HepG2 (cell line): ENCODE results near the gene TEDC2. TPM values are rescaled to one million over a fixed set of nuclear protein-coding genes. Genes with fewer than 3 reads are reported as not detected.

Experiments
- ARHGAP35 ChIP-seq: sonication (generic); formaldehyde crosslinking; IDR thresholded peaks from 2 replicates; pipeline ENCODE4 v1.9.0; 2022; ENCODE audit warnings: mild to moderate bottlenecking, inconsistent platforms, moderate library complexity, missing genetic modification reagents, borderline replicate concordance
- CTCF ChIP-seq: sonication (generic); formaldehyde crosslinking; IDR thresholded peaks from 2 replicates; pipeline ENCODE4 v1.5.0; 2020; ENCODE audit warnings: mild to moderate bottlenecking, missing genetic modification reagents, moderate library complexity
- HES4 ChIP-seq: sonication (generic); formaldehyde crosslinking; IDR thresholded peaks from 2 replicates; pipeline ENCODE4 v1.9.0; 2021; ENCODE audit warnings: mild to moderate bottlenecking, missing genetic modification reagents, borderline replicate concordance
- HNF4A ChIP-seq: sonication (generic); formaldehyde crosslinking; IDR thresholded peaks from 2 replicates; pipeline ENCODE4 v1.4.0; 2020; ENCODE audit warnings: missing genetic modification reagents
- KDM5B ChIP-seq: sonication (generic); formaldehyde crosslinking; IDR thresholded peaks from 2 replicates; pipeline ENCODE4 v1.4.0; 2020; ENCODE audit warnings: missing genetic modification reagents, mild to moderate bottlenecking, borderline replicate concordance
- MAFF ChIP-seq: IDR thresholded peaks from 2 replicates; pipeline ENCODE4 v1.6.1; 2011; ENCODE audit warnings: low read depth, low read length, improper control_type of control experiment
- PAXIP1 ChIP-seq: sonication (generic); formaldehyde crosslinking; conservative IDR thresholded peaks from 2 replicates; pipeline ENCODE4 v1.4.0; 2020; ENCODE audit warnings: mild to moderate bottlenecking, missing genetic modification reagents, moderate library complexity
- SALL1 ChIP-seq: sonication (generic); formaldehyde crosslinking; IDR thresholded peaks from 2 replicates; pipeline ENCODE4 v1.8.0; 2022; ENCODE audit warnings: mild to moderate bottlenecking, missing genetic modification reagents
- SKIL ChIP-seq: sonication (generic); formaldehyde crosslinking; IDR thresholded peaks from 2 replicates; pipeline ENCODE4 v1.8.0; 2022; ENCODE audit warnings: missing genetic modification reagents, mild to moderate bottlenecking, moderate library complexity, borderline replicate concordance
- SMAD3 ChIP-seq: sonication (generic); formaldehyde crosslinking; IDR thresholded peaks from 2 replicates; pipeline ENCODE4 v1.4.0; 2020; ENCODE audit warnings: missing genetic modification reagents
- SNRNP70 ChIP-seq: fragments of 200-400 bp; formaldehyde crosslinking; IDR thresholded peaks from 2 replicates; pipeline ENCODE4 v1.6.1; 2017; ENCODE audit warnings: mild to moderate bottlenecking, low read depth, low read length, moderate library complexity
- ZFP41 ChIP-seq: sonication (generic); formaldehyde crosslinking; IDR thresholded peaks from 2 replicates; pipeline ENCODE4 v1.4.0; 2020; ENCODE audit warnings: mild to moderate bottlenecking, missing genetic modification reagents, borderline replicate concordance
- ZNF296 ChIP-seq: sonication (generic); formaldehyde crosslinking; conservative IDR thresholded peaks from 2 replicates; pipeline ENCODE4 v1.5.0; 2020; ENCODE audit warnings: mild to moderate bottlenecking, missing genetic modification reagents
- ZNF362 ChIP-seq: sonication (generic); formaldehyde crosslinking; IDR thresholded peaks from 2 replicates; pipeline ENCODE4 v1.4.0; 2020; ENCODE audit warnings: missing genetic modification reagents, mild to moderate bottlenecking, borderline replicate concordance
- ZNF496 ChIP-seq: sonication (generic); formaldehyde crosslinking; IDR thresholded peaks from 2 replicates; pipeline ENCODE4 v1.8.1; 2023; ENCODE audit warnings: mild to moderate bottlenecking, moderate library complexity, missing genetic modification reagents; ENCODE audit not compliant: insufficient replicate concordance
- ZNF564 ChIP-seq: sonication (generic); formaldehyde crosslinking; IDR thresholded peaks from 2 replicates; pipeline ENCODE4 v1.8.1; 2023; ENCODE audit warnings: mild to moderate bottlenecking, missing genetic modification reagents
- ZNF616 ChIP-seq: sonication (generic); formaldehyde crosslinking; IDR thresholded peaks from 2 replicates; pipeline ENCODE4 v1.5.0; 2020; ENCODE audit warnings: low read depth, mild to moderate bottlenecking, missing genetic modification reagents
- ZNF891 ChIP-seq: sonication (generic); formaldehyde crosslinking; IDR thresholded peaks from 2 replicates; pipeline ENCODE4 v1.5.0; 2020; ENCODE audit warnings: mild to moderate bottlenecking, missing genetic modification reagents
- polyA plus RNA-seq, 8 experiments: library from polyadenylated mRNA; depleted of rRNA in 3 of 8; stranded (reverse) in 7 of 8; unstranded in 1 of 8; fragments of >200 nt; fragmentation: Illumina TruSeq in 4 of 8; extraction: Trizol in 4 of 8; gene quantifications; 2 replicates each; pipeline versions ENCODE4 v1.2.1 to v1.2.3, GENCODE V29; 2011 to 2016; ENCODE audit warnings: low read depth in 4 of 8, missing spikeins in 1 of 8, mixed read lengths in 1 of 8; ENCODE audit not compliant: insufficient read depth in 1 of 8
- total RNA-seq, 5 experiments: library from RNA; depleted of rRNA; stranded (reverse); fragments of >200 nt; fragmentation: Illumina TruSeq; extraction: Trizol; gene quantifications; 2 replicates each; pipeline ENCODE4 v1.2.3, GENCODE V29; 2016; ENCODE audit warnings: low read depth in 1 of 5

The TEDC2 gene
- total and polyA plus RNA-seq, 2 of the 13 experiments (the other 11 are each of a cell fraction or from before 2014, with no cell fraction given) = 6.2 to 24.4 TPM

- TF ChIP-seq MAFF = no peak
- peak; percentile 64 for TF ChIP-seq ZNF616 (CRISPR knock-in tag)
- TF ChIP-seq ZFP41 (CRISPR knock-in tag) = peak; percentile 39; the same call in 1 of the 2 replicates
- TF ChIP-seq ARHGAP35 (CRISPR knock-in tag) = 0 out of 2 replicates have a peak, but pooled peaks have one; percentile 10
- TF ChIP-seq HES4 (CRISPR knock-in tag) = peak; percentile 23
- TF ChIP-seq SMAD3 (CRISPR knock-in tag) = no peak
- no peak for TF ChIP-seq ZNF362 (CRISPR knock-in tag)
- TF ChIP-seq ZNF496 = no peak
- peak; percentile 66 for TF ChIP-seq SALL1 (CRISPR knock-in tag)
- TF ChIP-seq ZNF564 (CRISPR knock-in tag) = peak; percentile 40; the same call in 1 of the 2 replicates
- TF ChIP-seq KDM5B (CRISPR knock-in tag) = peak; percentile 34; the same call in 1 of the 2 replicates
- 0 out of 2 replicates have a peak, but pooled peaks have one; percentile 11 for TF ChIP-seq CTCF (CRISPR knock-in tag)
- no peak for TF ChIP-seq SNRNP70
- TF ChIP-seq ZNF891 = 0 out of 2 replicates have a peak, but pooled peaks have one; percentile 69
- no peak; the same call in 1 of the 2 replicates for TF ChIP-seq ZNF296 (CRISPR knock-in tag)
- peak; percentile 50; the same call in 1 of the 2 replicates for TF ChIP-seq SKIL (CRISPR knock-in tag)
- TF ChIP-seq HNF4A = peak; percentile 73
- TF ChIP-seq PAXIP1 (CRISPR knock-in tag) = peak; percentile 37
Observed at GRCh38 chr16:2471653-2472487, 12.0 kb downstream of the TEDC2 start (continued).
